Vagina (tissue), 2 donors: ENCODE results near the gene OR2H2. TPM values are rescaled to one million over a fixed set of nuclear protein-coding genes. Genes with fewer than 3 reads are reported as not detected.

Source experiments
- DNase-seq, 2 donors: peaks; one replicate each; pipeline ENCODE4 v3.0.0-alpha.2; 2017; ENCODE audit errors: extremely low spot score in 2 of 2
- H3K27ac ChIP-seq: fragments of 200-600 bp; sonication (generic); one replicate; pipeline ENCODE4 v1.5.1; 2019
- H3K27me3 ChIP-seq: fragments of 200-600 bp; sonication (generic); one replicate; pipeline ENCODE4 v1.5.1; 2019
- H3K36me3 ChIP-seq, 2 donors: fragments of 200-600 bp; sonication (generic); one replicate each; pipeline ENCODE4 v1.5.1; 2017 to 2019
- H3K4me1 ChIP-seq: fragments of 200-600 bp; sonication (generic); one replicate; pipeline ENCODE4 v1.5.1; 2019
- H3K4me3 ChIP-seq, 2 donors: fragments of 200-600 bp; sonication (generic); 1 replicate in 1 of 2; 2 replicates in 1 of 2; pipeline ENCODE4 v1.5.1; 2016 to 2019
- H3K9me3 ChIP-seq: fragments of 200-600 bp; sonication (generic); one replicate; pipeline ENCODE4 v1.5.1; 2019
- CTCF ChIP-seq, 3 experiments: fragments of 450-650 bp in 2 of 3; fragments of 200-600 bp in 1 of 3; sonication (generic) in 1 of 3; IDR thresholded peaks; one replicate each; pipeline ENCODE4 v1.5.1; 2017 to 2019; ENCODE audit warnings: antibody characterized with exemption in 3 of 3, mild to moderate bottlenecking in 2 of 3, moderate library complexity in 2 of 3
- POLR2A ChIP-seq, 2 donors: fragments of 450-650 bp; IDR thresholded peaks; one replicate each; pipeline ENCODE4 v1.6.1; 2017; ENCODE audit warnings: antibody characterized with exemption in 2 of 2, mild to moderate bottlenecking in 2 of 2, moderate library complexity in 2 of 2
- POLR2AphosphoS5 ChIP-seq, 2 donors: sonication (generic); formaldehyde crosslinking; IDR thresholded peaks; one replicate each; pipeline ENCODE4 v1.9.0; 2017; ENCODE audit warnings: antibody characterized with exemption in 2 of 2, mild to moderate bottlenecking in 2 of 2, low read depth in 1 of 2; ENCODE audit not compliant: insufficient read depth in 1 of 2
- intact Hi-C: fragments of 100-400 bp; cut with DNase I; formaldehyde crosslinking; loops from one replicate; pipeline ENCODE4 v1.15.1; 2023
- total RNA-seq: library from RNA; depleted of rRNA; stranded (reverse); fragments of >200 nt; gene quantifications from one replicate; pipeline ENCODE4 v1.2.3, GENCODE V29; 2016

The OR2H2 gene
- total RNA-seq, 1 donor from 2014 or later, result not detected

GRCh38 chr6:29620630-29621029 is 35.7 kb downstream of the OR2H2 start:
- Histone ChIP-seq H3K27ac (no peak overlapping the region), H3K4me1 (no peaks in the 10 kb centered on the region), H3K36me3 (peaks cover 0 to 22% of the 10 kb centered on the region in 2 donors), H3K4me3 (no peak overlapping the region), H3K9me3 (no peaks in the 10 kb centered on the region), H3K27me3 (no peaks in the 10 kb centered on the region)
- no peak for DNase-seq
- intact Hi-C loops, result no loop called here
- TF ChIP-seq POLR2A (IDR thresholded peaks at IDR 0.05), result no peak

GRCh38 chr6:29624520-29624961 is 39.6 kb downstream of the OR2H2 start:
- H3K9me3 ChIP-seq, result no peaks in the 10 kb centered on the region
- H3K4me3 ChIP-seq, result no peak overlapping the region
- H3K27me3 ChIP-seq, result no peaks in the 10 kb centered on the region
- no peak for DNase-seq
- no peak for TF ChIP-seq POLR2AphosphoS5 (IDR thresholded peaks at IDR 0.05; ENCODE audit: insufficient read depth in 1 of 2, low read depth in 1 of 2)
- TF ChIP-seq POLR2A (IDR thresholded peaks at IDR 0.05), result no peak
- TF ChIP-seq CTCF (IDR thresholded peaks at IDR 0.05), result no peak
- peaks cover 0 to 15% of the 10 kb centered on the region in 2 donors for H3K36me3 ChIP-seq
- no peak overlapping the region for H3K27ac ChIP-seq
- H3K4me1 ChIP-seq, result peaks cover 20% of the 10 kb centered on the region
- intact Hi-C loops, result no loop called here

- Histone ChIP-seq H3K36me3 (peaks cover 0 to 15% of the 10 kb centered on the region in 2 donors), H3K9me3 (no peaks in the 10 kb centered on the region), H3K27ac (no peak overlapping the region), H3K4me3 (no peak overlapping the region), H3K27me3 (no peaks in the 10 kb centered on the region), H3K4me1 (peaks cover 20% of the 10 kb centered on the region)
- no peak for DNase-seq
- no peak for TF ChIP-seq CTCF (IDR thresholded peaks at IDR 0.05)
- no peak for TF ChIP-seq POLR2AphosphoS5 (IDR thresholded peaks at IDR 0.05; ENCODE audit: insufficient read depth in 1 of 2, low read depth in 1 of 2)
- no peak for TF ChIP-seq POLR2A (IDR thresholded peaks at IDR 0.05)
- intact Hi-C loops, result no loop called here
These were observed 40.5 kb downstream of the OR2H2 start for GRCh38 chr6:29625337-29625930.

- intact Hi-C loops, result no loop called here
- no peaks in the 10 kb centered on the region for H3K27me3 ChIP-seq
- DNase-seq, result no peak
- H3K9me3 ChIP-seq, result no peaks in the 10 kb centered on the region
- H3K4me3 ChIP-seq, result peak overlapping the region; percentile 69 to 72
- peaks cover 37% of the 10 kb centered on the region for H3K4me1 ChIP-seq
- peak overlapping the region; percentile 89 for H3K27ac ChIP-seq
- TF ChIP-seq POLR2A (IDR thresholded peaks at IDR 0.05) (no peak), CTCF (IDR thresholded peaks at IDR 0.05) (no peak), POLR2AphosphoS5 (IDR thresholded peaks at IDR 0.05; ENCODE audit: insufficient read depth in 1 of 2, low read depth in 1 of 2) (no peak)
- H3K36me3 ChIP-seq, result no peaks in the 10 kb centered on the region
These were observed 42.2 kb downstream of the OR2H2 start for GRCh38 chr6:29626948-29627754.

GRCh38 chr6:29627755-29628418 is 43.0 kb downstream of the OR2H2 start:
- Histone ChIP-seq H3K4me1 (peaks cover 40% of the 10 kb centered on the region), H3K36me3 (no peaks in the 10 kb centered on the region)

More at GRCh38 chr6:29627755-29628418, 43.0 kb downstream of the OR2H2 start:
- TF ChIP-seq CTCF (IDR thresholded peaks at IDR 0.05) (no peak), POLR2AphosphoS5 (IDR thresholded peaks at IDR 0.05; ENCODE audit: insufficient read depth in 1 of 2, low read depth in 1 of 2) (peak in 1 of 2 donors; percentile 97), POLR2A (IDR thresholded peaks at IDR 0.05) (peak; percentile 33 to 87)
- no peaks in the 10 kb centered on the region for H3K27me3 ChIP-seq
- H3K4me3 ChIP-seq, result peak overlapping the region; percentile 69 to 72
- H3K9me3 ChIP-seq, result no peaks in the 10 kb centered on the region
- intact Hi-C loops, result no loop called here
- DNase-seq, result no peak
- H3K27ac ChIP-seq, result peak overlapping the region; percentile 89
